ENCODE data around the gene SEZ6.

Gene SEZ6

DNA sequence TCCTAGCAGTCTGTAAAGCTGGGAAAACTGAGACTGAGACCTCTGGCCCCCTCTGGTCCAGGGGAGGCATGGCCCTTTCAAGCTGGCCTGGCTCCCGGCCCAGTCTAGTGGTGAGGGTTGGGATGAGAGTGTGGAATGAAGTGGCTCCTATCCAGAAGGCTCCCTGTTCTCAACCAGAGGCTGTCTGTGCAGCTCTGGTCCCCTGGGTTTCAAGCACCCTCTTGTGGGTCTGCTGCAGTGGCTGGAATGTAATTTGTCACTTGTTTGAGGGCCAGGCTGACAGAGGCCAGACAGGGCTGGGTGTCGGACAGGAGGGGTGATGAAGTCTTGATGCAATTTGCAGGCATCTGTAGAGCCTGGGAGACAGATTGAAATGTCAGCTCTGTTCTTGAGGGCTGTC lies 32.4 kb downstream of the SEZ6 start:
- DNase-seq, result no peak

DNA sequence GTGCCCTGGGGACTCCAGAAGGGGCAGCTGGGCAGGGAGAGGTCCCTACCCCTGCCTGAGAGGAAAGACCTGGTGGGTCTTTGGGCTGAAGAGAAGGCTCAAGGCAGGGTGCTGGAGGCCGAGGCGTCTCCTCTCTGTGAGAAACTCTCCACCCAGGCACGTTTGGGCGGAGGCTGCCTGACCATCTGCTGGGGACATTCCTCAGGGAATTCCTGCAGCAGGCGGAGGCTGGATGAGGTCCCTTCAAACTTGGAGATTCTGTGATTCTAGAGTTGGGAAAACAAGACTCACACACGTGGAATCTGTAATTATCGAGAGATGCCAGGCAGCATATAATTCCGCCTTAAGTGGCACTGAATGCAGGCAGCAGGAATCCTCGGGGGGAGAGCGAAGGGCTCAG lies 33.4 kb downstream of the SEZ6 start:
- no peak for DNase-seq

DNA sequence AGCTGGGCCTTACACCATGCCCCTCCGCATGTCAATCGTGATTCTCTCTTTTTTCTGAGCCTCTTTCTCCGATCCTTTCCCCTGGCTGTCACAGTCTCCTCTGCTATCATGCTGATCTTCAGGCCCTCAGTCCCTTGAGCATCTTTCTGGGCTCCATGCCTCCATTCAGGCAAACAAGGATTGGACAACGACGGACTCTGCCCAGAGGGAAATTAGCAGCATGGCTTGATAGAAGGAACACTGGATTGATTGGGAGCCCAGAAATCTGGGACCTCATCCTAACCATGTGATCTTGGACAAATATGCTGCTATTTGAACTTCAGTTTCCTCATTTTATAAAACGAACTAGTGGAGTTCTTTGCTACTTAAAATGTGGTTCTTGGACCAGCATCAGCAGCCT lies 35.0 kb downstream of the SEZ6 start:
- DNase-seq, result no peak

DNA sequence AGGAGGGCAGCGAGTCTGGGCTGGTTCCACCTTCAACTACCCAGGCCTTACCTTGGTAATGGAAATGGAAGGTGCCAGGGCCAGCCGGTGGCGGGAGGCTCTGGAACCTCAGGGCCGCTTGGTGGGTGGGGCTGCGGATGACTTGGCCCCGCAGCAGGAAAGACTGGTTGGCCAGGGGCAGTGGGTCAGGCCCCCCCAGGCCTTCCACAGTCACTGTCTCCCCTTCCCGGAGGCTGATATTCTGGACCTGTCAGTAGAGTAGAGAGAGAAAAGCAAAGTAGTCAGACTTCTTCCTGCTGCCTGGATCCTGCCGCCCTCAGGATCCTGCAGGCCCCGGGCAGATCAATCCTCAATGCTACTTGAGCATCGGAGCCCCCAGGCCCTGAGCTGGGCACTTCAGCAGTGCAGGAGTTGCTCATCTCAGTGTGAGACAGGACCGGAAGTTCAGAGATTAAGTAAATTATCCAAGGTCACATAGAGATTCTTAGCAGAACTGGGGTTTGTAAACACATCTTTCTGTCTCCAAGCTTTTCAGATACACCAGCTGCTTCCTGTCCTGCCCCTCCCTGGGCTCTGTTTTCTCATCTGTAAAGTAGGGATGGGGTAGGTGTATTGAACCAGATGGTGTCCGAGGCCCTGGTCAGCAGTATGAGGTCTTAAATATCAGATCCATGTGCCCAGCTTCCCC lies 36.0 kb downstream of the SEZ6 start:
- DNase-seq, result no peak

DNA sequence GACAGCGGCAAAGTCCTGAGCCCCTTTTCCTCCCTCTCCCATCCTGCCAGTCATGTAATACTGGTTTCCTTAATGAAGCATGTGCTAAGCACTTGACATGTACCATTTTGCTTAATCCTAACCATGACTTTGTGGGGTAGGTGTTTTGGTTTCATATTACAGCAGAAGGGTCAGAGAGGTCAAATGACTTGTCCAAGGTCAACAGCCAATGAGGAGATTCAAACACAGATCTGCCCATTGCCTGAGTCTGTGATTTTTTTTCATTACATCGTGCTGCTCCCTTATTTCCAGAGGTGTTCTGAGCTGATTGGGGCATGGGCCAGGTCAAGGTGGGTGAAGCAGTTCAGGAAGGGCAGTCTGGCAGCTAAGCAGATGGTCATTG lies 36.9 kb downstream of the SEZ6 start:
- no peak for DNase-seq

DNA sequence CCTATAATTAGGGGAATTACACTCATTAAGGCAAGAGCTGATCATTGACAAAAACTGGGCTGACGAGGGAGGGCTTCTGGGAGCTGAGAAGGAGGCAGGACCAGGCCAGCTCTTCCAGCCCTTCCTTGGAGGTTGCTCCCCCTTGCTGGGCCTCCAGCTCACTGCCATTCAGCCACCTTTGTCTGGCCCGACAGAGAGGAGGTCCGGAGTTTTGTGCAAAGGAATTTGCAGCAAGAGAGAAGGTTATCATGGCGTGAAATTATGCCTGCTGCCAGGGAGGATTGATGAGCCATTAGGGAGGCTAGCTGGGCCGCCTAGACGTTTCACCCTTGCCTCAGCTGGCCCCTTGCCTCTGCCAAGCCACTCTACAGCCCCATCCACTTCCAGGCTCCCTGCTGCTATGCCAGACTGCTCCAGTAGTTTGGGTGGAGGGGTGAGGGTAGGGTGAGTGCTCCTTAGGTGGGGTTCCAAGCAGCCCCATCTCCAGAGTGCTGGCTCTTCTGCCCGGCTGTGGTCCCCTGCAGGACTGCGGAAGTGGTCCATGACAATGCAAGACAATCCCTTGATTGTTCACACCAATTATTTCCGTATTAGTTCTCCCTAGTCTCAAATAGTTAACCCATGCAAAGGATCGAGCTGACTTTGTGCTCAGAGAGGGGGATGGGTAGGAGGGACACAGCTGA lies 37.5 kb downstream of the SEZ6 start:
- DNase-seq, result no peak

DNA sequence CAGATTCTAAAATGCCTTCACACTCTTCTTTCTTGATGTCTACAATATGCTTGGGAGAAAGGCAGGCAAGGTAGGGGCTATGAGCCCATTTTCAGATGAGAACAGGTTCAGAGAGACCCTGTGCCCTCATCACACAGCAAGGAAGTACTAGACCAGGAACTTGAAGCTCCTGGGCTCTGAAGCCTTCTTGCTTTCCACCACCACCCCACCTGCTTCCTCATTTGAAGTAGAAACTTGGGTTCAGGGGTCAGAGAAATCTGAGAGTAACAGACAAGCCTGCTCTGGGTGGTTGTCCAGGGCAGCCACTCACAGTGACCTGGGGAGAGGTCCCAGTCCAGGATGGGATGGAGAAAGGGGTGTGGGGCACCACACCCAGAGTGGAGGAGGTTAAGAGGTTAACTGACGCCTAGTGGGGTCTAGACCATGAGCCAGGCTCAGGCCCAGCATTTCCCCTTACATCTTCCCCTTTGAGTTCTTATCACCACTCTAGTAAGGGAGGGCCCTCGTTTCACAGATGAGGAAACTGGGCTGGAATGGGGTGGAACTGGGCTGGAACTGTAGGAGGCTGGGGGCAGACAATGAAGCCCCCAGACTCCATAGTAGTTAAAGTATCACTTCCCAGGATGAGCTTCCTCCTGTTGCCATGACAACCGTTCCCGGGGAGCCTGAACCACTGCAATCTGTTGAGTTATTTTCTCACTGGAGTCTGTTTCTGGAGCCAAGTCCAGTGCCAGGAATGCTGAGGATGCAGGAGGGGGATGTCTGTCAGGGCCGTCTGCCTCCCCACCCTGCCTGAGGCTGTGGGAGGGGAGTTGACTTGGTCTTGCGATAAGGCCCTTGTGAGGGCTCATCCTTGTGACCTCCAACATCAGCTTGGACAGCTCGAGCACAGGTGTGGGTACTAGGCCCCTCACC lies 38.4 kb downstream of the SEZ6 start:
- DNase-seq, result no peak

DNA sequence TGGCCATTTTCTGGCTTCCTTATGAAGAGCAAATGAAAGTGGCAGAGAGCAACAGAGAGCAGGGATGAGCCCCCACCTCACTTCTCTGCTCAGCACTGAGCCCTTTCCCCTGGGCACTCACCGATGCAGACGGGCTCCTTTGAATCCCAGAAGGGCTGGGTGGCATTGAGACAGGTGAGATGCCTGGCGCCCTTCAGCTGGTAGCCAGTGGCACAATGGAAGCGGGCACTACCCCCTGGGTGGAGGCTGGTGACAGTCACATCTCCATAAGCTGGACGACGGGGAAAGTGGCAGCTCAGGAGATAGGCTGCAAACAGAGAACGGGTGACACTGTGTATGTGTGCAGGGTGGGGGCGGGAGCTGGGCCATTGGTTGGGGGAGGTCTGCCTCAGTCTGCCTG lies 42.0 kb downstream of the SEZ6 start:
- DNase-seq, result no peak

DNA sequence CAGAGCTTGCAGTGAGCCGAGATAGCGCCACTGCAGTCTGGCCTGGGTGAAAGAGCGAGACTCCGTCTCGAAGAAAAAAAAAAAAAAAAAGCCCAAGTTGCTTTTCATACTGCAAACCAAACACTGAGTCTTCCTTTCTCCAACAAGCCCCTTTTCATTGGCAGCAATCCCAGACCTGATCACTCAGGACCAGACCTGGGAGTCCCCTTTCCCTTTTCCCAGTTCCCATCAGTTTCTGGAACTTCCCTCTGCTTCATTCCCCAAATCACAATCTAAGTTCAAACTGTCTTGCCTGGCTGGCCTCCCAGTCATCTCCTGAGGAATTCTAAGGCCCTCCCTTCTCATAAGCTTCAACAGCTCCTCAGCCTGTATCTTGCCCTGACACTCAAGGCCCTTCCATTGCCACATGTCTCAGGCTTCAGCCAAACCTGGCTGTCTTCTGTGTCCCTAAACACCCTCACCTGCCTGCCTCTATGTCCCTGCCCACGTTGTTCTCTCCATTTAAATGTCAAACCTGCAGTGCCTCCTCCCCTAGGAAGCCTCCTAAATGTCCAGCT lies 42.7 kb downstream of the SEZ6 start:
- no peak for DNase-seq

DNA sequence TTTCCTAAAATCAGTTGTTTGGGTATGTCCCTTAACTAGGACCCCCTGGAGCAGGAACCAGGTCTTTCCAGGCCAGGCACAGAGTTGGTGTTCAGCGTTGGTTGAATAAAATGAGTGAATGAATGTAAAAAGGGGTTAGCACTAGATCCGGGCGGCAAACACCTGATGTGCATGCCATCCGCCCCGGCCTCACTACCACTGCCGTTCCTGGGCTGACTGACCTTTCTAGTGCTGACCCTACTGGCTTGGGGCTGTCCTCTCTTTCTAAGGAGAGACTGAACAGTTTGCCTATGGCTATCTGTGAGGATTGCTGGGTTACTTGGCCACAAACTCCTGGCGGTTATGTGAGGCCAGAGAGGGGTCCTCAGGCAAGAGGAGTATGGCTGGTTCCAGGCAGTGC lies 44.4 kb downstream of the SEZ6 start:
- no peak for DNase-seq

DNA sequence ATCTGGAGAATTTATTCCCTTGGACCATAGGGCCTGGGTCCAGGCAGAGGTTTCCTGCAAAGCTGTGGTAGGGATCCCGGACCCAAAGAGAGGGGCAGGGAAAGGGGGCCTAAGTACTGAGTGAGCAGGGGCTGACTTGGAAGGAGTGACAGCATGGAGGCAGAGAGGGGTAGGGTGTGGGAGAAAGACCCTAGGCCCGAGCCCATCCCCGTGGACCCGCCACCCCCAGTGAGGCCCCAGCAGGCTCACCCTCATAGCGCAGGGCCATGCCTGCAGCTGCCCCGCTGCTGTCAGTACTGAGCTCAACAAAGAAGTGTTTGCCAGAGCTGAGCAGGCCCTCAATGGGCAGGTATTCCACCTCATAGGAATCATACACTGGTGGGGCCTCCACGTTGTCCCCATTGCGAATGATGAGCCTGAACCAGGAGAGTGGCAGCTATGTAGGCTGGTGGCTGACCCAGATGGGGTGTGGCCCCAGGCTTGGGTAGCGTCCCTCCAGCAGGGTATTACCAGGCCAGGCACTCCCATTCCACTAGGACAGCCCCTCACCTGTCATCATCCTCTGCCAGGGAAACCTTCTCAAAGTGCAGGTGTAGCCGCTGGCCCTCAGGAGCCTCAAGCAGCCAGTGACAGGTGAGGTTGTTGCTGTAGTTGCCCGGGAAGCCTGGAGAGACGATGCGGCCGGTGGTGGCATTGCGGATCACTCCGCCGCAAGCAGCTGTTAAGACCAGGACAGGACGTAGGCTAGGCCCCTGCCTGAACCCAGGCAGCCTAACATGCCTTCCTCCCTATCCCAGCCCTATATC lies 45.4 kb downstream of the SEZ6 start:
- no peak for DNase-seq

DNA sequence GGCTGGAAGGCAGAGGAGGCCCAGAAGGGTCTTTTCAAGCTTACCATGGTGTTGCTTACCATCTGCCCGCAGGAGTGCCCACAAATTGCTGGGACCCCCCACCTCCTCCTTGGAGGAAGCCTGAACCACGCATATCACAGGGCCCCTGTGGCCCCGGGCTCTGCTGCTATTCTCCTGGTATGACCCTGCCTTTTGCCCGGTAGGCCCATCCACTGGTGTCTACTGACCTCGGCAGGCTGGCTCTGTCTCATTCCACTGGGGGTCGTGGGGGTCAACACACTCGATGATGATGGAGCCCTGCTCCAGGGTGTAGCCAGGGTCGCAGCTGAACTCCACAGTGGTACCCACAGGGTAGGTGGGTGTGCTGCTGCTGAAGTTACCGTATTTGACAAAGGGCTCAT lies 46.4 kb downstream of the SEZ6 start:
- no peak for DNase-seq

DNA sequence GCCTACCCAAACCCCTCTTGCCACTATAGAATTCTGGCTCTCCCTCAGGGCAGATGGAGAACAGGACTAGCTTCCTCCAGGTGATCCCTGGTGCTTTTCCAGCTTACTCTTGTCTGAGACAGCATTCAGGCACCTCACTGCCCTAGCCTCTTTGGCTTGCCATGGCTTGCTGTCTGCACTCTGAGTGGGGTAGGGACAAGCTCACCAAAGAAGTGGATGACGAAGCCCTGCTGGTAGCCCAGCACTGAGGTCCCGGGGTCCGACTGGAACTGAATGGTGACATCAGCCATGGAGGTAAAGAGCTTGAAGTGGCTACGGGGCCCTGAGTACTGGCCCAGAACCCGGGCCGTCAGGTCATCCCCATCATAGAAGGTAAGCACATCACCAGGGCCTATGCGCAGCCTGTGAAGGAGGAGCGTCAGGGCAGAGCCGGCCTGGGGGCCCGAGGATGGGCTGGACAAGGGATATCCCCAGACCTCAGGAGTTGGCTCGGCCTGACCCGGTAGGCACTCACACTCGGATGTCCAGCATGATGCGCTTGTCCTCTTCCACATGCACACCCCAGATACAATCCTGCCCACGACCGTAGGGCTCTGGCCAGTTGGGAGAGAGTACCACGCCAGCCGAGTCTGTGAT lies 46.9 kb downstream of the SEZ6 start:
- DNase-seq, result no peak

DNA sequence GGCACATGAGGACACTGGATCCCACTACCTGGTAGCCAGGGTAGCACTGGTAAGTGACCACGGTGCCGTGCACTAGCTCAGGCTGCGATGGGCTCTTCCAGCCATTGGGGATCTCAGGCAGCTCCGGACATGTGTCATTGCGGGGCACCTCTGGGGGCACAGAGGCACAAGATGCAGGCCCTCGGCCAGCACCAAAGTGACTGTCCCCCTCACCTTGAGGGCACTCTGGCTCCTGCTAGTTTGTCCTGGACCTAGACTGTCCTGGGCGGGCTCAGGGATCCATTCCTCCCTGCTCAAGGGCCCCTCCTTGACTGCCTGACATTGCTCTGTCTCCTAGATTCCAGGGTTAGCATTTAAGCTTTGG lies 47.9 kb downstream of the SEZ6 start:
- no peak for DNase-seq

DNA sequence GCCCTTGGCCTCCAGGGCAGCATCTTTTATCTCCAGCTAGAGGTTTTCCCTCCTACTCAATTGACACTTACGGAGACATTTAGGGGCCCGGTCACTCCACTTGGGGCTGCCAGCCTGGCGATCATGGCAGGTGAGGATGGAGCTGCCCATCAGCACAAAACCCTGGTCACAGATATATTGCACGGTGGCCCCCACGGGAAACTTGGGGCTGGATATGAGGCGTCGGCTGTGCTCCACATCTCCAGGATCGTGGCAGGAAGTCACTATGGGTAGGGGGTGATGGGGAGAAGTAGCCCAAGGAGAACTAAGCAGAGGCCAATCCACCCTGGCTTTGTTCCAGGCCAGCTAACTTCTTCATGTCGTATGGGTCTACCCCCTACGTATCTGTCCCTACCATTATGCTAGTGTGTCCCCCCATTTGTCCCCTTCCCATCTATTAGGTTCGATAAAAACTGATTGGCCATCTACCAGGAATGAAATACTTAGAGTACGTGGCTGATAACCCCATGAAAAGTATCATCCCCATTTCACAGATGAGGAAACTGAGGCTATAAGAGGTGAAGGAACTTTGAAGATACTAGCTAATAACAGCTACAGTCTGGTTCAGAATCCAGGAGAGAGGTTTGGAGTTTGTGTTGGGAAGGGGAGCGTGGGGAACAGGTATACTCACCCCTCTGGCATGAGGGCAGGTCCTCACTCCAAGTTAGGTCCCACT lies 48.4 kb downstream of the SEZ6 start:
- no peak for DNase-seq

DNA sequence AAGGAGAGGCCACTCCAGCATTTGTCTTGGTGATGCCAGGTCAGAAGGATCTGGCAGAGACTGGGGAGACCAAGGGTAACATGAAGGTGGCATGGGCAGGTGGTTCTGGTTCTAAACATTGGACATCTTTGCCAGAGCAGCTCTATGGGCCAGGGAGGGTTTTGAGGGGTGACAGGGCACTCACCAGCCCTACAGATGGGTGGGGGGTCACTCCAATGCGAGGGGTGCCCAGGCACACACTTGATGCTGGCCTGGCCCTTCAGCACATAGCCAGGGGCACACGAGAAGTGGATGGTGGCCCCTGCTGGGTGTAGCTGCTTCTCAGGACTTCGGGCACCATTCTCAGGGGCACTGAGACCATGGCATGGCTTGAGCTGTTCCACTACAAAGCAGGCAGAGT lies 49.0 kb downstream of the SEZ6 start:
- DNase-seq, result no peak

DNA sequence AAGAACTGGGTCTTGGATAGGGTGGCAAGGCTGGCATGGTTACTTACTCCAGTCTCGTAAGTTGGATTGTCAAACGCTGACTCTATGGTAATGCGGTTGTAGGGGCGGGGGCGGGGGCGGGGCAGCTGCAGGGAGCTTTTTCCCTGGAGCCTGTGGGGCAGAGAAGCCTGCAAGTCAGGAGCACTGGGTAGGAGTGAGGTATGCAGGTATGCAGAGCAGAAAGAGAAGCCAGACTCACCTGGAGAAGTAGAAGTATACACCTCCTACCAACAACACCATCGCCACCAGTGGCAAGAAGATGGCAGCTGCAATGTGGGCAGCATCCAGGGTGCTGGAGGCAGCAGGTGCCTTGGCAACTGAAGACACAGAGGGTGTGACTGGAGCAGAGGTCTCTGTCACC lies 49.7 kb downstream of the SEZ6 start:
- DNase-seq, result no peak

DNA sequence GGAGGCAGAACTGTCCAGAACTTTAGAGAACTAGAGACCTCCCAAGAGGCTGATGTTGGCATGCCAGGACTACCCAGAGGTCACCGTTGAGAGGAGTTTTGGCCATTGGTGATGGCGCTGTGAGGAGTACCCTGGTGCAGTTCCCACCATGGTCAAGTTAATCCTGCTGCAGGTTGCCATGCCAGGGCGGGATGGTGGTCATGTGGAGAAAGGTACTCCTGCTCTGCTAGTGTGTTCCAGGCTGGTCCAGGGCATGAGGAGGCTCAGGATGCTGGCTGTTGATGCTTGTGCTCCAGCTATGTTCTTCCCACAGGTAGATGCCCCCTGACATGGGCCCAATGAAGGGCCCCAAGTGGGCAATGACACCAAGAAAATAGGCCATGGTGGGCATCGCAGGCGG lies 50.4 kb downstream of the SEZ6 start:
- DNase-seq, result no peak

DNA sequence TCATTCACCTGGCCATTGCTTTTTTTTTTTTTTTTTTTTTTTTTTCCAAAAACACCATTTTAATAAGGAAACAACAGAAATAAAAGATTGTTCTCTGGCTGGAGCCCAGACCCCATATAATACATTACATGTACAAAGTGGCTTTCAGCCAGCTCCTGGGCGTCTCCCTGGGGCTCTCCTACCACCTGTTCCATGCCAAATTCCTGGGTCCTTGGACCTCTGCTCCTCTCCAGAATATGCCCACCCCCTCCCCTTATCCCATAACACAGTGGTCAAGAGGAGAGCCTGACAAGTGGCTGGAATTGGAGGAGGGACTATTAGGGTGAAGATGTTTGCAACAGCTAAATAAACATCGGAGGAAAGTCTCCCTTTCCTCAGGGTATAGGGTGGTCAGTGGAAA lies 50.9 kb downstream of the SEZ6 start:
- DNase-seq, result no peak

DNA sequence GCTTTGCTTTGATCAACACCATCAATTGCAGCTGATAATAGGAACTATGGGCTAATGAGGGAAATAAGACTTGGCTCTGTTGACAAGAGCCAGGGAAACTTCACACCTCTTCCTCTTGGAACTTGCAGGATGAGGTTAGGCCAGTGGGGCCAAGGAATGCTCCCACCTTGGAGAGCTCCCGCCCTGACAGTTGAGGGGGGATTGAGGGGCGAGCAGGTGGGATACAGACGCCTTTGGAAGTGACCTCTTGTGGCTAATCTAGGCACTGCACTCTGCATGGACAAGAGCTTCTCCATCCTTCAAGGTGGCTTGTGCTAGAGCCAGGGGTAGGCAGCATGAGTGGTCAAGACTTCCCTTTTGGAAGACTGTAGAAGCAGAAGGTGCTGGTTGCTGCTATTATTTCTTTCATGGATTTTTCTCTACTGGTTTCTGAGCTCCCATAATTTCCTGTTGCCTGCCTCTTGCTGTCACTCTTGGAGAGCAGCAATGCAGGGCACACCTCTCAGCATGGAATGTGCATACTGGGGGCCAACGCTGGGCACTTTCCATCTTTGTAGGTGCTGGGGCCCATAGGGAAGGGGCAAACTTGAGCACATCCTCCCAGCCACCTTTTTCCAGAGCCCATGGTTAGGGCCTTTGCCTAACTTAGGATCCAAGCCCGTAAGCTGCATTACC lies 52.3 kb downstream of the SEZ6 start:
- peak; percentile 44 to 60 for DNase-seq

Data from CD4-positive, alpha-beta T cell treated with Interferon alpha-2 for 1 hour (primary cell).